Glomerular visceral epithelial cell (primary cell): Measurements from ENCODE around the gene ST3GAL5.
"Not testable (repeated sequence)": the region's sequence is repeated elsewhere in the genome, so short reads cannot be mapped to it uniquely, and the experiment has no call there.

ENCODE experiments used
- DNase-seq: peaks from one replicate; pipeline ENCODE4 v3.0.0-alpha.2; 2016; ENCODE audit errors: extremely low spot score

Gene ST3GAL5

DNA sequence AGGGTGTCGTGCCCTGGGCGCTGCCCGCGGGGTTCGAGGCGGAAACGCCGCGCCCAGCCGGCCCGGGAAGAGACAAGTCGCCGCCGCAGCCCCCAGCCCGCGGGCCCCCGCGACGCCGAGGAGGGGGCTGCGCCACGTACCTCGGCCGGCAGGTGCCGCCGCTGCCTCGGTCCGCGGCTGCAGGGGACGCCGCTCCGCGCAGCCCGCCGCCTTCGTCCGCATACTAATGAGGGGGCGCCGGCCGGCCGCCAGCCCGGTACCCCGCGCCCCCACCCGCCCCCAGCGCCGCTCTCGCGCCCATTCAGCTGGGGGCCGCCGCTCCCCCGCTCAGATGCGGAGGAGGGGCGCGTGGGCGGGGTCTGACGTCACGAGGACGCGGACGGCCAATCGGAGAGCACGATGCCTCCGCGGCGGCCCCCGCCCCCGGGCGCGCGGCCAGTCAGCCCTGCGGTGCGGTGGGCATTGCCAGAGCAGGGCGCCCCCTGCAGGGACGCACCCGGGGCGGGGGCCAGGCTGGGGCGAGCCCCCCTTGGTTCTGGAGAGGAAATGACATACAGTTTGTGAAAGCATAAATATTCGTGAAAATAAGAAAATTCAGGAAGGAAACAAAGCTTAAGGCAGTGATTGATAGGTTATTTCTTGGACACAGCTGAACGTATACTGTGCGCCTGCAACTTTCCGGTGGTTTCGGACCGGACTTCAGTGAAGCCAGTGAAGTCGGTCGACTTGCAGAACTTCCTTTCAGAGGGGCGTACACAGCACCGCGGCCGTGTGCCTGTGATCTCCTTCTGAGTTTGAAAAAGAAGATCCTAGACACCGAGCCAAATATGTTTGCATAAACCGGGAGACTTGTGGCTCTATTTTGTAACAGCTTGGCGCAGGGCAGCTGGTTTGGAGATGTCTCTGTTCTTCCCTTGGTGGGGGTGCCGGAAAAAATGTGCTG is at the start of gene ST3GAL5:
Gene ST3GAL5 (minus strand): TSS at position 307 of the 943 bp plus-strand sequence. CDS start 85 bp downstream, at position 222.
- peak; percentile 82 for DNase-seq

DNA sequence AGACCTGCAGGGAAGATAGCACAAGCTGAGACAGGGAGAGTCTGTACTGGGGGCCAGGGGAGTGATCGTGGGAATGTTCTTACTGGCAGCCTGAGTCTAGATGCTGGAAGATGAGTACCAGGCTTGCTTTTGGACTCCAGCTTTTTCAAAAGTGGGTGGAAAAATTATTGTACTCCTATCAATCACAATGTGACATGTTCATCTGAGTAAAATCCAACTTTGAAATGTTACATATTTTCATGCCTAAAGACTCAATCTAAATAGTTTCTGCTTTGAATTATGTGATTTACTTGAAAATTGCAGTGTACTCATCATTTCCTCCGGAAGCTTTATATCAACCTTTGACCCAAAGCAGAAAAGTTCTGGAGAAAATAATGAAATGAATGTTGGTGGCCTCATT is 49.7 kb upstream of the ST3GAL5 start:
- no peak for DNase-seq

DNA sequence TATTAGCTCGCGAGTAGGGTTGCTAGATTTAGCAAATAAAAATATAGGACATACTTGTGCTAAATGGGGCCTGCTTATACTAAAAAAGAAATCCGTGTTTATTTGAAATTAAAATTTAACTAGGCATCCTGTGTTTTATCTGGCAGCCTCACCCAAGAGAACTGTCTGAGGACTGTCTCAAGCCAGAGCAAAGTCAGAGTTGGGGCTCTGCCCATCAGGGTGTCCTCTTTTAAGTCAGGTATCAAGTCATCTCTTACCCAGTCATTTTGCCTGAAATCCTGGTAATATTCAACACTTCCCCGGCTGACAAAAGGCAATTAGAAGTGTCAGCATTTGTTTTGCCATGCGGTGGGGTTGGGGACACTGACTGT is 48.3 kb upstream of the ST3GAL5 start:
- no peak for DNase-seq

DNA sequence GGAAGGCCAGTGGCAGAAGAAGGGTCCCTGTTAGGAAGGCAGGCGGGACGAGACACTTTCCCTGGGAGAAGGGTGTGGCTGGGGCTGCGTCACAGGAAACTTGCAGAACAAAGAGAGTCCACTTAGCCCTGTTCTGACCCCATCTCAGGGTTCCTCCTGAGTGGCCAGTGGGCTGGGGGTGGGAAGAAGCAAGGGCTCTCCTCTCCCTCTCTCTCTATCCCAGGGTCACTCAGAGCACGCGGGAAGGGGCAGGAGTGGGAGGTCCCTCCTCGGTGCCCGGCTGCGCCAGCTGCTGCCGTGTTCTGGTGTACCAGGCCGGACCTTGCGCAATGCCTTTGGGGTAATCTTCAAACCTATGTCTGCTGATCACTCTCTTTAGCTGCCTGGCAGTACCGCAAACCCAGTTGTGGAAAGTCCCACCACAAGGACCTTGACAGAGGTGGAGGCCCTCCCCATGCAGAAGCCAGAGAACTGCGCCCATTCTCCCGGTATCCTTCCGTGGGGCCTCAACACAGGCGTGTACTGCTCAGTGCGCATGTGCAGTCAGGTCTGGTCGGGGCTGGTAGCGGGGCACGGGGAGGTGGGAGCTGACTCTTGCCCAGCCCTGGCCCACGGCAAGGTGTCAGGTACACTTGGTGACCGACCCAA is 47.8 kb upstream of the ST3GAL5 start:
- DNase-seq, result no peak

DNA sequence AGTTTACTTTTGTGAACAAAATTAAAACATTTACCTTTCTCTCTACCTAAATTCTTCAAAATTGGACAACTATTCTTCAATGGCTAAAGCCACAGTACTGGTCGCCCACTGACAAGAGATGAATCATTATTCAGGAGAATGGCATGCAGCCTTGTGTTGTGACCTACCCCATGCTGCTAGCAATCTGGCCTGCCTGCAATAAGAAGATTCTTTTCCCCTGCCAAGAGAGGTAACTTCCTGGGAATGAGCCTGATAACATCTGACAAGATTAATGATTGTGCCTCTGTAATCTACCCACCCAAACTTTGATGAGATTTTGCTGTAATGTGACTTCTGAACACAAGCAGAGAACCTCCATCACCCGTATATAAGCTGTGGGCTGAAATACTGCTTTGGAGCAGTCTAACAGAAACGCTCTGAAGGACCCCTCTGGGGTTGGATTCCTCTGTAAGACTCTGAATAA is 47.0 kb upstream of the ST3GAL5 start:
- DNase-seq, result peak; percentile 60

DNA sequence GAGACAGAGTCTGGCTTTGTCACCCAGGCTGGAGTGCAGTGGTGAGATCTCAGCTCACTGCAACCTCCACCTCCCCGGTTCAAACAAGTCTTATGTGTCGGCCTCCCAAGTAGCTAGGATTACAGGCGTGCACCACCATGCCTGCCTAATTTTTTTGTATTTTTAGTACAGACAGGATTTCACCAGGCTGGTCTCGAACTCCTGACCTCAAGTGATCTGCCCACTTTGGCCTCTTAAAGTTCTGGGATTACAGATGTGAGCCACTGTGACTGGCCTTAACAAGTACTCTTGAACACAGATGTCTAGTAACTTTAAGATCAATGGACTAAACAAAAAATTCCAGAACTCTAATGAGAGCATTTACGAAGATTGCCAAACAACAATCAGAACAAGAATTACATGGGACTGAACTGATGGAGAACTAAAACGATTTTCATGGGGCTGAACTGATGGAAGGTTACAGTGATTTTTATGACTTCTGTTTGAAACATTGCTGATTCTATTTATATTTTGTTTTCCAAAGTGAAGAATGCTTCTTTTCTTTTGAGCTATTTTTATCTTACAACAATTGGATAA is 46.5 kb upstream of the ST3GAL5 start:
- DNase-seq, result no peak

DNA sequence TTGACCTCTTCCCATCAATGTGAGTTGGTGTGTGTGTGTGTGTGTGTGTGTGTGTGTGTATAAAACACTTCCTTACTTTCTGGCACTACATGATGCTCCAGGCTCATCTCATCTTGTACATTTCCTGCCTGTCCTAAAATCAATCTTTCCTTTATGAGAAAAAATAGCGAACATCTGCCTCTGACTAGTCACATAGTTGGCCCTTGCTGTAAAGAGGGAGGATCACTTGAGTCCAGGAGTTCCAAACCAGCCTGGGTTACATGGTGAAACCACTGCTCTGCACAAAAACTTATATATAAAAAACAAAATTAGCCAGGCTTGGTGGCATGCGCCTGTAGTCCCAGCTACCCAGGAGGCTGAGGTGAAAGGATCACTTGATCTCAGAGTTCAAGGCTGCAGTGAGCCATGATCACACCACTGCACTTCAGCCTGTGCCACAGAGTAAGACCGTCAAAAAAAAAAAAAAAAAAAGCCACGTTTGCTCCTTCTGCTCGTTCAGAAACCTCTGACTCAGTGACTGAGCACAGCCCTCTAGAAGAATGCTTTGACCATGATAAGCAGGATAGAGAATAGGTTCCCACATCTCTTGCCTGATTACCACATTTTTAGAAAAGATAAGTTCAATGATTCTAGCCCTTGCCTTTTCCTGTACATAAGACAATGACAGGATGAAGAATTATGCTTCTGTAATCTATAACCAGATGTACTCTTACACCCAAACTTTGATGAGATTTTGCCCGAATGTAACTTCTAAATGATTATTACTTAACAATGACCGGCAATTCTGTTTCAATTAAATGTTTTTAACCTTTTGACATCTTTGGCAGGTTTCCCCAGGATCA is 45.2 kb upstream of the ST3GAL5 start:
- peak; percentile 58 for DNase-seq

DNA sequence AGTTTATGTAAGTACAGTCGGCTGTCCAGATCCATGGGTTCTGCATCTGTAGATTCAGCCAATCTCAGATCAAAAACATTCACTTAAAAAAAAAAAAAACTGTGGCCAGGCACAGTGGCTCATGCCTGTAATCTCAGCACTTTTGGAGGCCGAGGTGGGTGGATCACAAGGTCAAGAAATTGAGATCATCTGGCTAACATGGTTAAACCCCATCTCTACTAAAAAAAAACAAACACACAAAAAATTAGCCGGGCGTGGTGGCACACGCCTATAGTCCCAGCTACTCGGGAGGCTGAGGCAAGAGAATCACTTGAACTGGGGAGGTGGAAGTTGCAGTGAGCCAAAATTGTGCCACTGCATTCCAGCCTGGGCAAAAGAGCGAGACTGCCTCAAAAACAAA is 42.4 kb upstream of the ST3GAL5 start:
- DNase-seq, result not testable (repeated sequence)

DNA sequence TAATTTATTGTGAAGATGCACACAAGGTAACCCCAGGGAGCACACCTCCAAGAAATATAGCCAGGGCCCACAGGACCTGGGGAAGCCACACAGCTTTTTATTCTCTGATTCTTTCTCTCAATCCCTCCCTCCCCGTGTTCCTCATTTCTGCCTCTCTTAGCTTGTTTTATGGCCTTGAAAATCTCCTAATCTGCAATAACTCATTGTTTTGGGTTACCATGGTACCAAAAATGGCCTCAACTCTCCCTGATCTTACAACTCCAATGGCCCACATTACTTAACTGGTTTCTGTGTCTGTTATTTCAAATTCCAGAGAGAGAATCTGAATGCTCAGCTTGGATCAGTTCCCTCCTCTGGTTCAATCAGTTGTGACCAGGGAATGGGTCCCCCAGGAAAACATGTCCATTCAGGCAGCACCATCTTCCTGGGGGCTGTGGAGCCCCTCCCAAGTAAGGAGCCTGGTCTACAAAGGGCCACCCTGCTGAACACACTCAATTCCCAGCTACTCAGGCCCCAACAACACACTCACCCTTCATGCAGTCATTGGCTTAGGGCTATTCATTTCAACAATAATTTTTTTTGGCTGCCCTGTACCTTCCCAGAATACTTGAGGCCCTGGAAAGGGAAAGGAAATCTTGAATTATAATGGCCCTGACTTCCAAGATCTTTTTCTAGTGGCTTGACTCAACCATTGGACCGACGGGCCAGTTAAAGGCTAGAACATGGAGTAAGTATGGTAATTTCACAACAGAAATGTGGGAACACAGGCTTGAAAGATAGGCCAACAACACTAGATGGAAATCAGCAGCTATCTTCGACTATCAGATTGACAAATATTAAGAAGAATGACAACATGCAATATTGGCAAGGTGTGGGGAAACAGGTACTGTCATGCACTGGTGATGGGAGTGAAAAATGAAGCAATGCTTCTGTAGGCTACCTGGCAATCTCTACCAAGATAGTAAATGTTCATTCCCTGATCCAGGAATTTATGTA is 41.6 kb upstream of the ST3GAL5 start:
- no peak for DNase-seq

DNA sequence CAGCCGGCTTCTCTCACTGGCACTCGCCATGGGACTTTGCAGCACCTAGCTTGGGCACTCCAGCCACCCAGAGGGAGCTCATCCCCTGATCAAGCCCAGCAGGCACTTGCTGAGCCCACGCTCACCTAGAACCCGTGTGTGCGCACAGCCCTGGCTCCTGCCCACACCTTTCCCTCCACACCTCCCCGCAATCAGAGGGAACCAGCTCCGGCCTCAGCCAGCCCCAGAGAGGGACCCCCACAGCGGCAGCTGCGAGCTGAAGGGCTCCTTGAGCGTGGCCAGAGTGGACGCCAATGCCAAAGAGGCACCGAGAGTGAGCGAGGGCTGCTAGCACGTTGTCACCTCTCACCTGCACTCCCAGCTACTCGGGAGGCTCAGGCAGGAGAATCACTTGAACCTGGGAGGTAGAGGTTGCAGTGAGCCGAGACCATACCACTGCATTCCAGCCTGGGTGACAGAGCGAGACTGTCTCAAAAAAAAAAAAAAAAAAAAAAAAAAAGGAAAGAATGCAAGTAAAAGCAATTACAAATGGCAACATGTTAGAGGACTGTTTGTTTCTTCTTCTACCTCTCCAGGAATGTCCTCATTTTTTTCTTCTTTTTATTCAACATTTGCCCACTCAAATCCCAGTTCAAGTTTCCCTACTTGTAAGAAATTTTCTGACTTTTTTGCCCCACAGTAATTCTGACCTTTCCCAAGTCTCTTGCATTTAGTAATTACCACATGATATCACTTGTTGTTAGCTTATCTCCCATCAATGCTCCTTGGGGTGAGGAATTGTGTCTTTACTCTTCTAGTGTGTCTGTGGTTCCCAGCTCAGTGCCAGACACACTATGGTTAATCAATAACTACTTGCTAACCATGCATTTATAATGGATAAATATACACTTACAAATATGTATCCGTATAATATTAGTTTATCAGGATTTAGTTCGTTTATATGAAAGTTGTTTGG is 40.6 kb upstream of the ST3GAL5 start:
- DNase-seq, result peak; percentile 17

DNA sequence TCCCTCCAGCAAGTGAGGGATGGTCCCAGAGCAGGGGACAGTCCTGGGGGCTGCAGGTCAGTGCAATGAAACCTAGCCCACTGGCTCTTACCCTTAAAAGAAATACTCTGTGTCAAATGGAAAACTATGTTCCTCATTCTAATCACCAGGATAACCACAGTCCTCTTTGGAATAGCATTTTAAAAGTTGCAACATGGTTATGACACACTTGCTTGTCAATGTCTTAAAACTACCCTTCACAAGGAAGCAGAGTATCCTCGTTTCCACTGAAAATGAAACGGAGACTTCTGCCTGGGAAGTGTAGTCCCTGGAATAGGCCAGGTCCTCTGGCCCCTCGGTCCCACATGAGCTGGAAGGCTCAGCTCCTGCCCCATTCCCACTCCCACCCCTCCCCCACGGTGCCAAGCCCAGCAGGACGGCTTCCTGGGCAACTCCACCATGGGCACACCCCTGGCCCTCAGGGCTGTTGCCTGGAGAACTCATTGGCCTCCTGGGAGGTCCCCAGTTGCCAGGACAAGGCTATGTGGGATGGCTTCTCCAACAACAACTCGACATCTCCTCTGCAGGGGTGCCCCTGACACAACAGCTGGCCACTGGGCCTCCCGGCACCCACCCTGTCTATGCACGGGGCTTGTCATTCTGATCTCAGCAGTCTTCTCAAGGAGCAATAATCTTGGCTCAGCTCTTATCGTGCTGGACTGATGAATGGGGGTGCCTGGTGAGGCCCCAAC is 38.3 kb upstream of the ST3GAL5 start:
- no peak for DNase-seq

DNA sequence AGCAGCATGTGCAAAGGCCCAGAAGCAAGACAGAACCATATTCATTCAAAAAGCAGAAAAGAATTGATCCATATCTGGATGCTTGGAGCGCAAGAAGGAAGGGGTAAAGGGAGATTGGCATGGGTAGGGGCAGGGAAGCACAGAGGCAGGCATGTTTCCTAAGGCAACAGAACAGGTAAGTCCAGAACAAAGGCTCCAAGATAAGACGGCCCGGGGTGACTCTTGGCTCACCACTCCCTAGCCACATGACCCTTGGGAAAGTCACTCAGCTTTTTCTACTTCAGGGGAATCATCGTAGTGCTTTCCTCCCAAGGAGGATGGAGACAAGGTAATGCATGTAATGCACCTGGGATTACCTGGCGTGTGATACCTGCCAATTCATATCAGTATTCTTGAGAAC is 37.7 kb upstream of the ST3GAL5 start:
- DNase-seq, result no peak

DNA sequence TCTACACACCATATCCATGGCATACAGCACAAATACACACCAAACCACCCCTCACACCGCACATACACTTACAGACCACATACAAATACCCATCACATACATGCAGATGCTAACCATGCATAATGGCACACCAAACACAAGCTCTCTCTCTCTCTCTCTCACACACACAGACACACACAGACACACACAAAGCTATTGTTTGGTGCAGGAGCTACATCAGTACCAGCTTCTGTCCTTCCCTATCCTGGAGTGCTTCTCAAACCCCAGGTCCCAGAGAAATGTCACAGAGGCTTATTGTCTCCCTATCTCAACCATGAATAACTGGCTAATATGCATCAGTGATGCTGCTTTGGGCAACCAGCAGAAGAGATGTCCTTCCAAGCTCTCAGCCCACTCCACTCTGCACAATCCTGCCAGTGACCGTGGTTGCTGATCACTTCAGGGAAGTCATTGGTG is 36.5 kb upstream of the ST3GAL5 start:
- no peak for DNase-seq

DNA sequence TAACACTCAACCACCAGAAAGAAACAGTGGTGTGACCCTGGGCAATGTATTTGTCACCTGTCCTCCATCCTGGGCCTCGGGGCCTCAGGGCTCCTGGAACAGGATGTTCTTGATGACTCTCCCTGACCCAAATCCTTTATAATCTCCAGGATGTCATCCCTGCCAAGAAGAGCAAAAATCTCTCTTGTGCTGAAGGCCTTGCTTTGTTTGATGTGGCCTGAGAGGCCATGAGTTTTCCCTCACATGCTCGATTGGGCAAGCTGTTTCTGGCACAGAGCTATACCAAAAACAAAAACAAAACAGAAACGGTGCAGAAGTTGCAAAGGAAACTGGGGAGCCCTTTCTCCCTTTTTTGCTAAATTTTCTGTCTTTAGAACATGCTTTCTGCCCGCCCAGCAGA is 35.7 kb upstream of the ST3GAL5 start:
- DNase-seq, result no peak

DNA sequence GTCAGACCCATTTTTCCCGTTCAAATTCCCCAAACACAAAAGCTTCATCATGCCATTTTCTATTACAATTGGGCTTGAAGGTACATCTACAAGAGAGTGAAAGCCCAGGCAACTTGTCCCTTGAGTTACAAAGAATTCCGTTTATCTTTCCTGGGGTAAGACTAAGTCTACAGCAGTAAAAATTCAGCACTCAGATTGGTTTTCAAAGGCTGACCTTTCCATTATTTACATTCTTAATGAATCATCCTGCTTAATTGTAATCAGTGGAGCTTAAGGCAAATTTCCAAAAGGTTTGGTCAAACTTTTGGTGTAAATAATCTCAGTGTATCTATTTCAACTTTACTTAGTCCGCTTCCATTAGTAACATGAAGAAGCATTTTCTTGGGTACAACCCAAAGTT is 33.4 kb upstream of the ST3GAL5 start:
- DNase-seq, result no peak

DNA sequence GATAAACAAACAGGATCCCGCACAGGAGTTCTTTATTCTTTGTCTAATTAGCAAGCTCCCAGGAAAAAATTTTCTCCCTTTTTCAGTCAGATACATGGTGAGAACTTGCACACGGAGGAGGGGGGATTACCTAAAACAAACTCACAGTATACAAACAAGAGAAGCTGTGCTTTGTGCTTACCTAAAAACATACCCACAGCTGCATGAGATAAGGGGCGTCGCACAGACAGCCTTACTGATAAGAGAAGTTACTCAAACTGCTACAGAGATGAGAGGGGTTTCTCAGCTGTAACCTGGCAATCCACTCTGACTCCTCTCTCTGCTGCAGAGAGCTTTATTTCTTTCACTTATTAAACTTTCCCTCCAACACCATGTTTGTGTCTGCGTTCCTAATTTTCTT is 32.9 kb upstream of the ST3GAL5 start:
- no peak for DNase-seq

DNA sequence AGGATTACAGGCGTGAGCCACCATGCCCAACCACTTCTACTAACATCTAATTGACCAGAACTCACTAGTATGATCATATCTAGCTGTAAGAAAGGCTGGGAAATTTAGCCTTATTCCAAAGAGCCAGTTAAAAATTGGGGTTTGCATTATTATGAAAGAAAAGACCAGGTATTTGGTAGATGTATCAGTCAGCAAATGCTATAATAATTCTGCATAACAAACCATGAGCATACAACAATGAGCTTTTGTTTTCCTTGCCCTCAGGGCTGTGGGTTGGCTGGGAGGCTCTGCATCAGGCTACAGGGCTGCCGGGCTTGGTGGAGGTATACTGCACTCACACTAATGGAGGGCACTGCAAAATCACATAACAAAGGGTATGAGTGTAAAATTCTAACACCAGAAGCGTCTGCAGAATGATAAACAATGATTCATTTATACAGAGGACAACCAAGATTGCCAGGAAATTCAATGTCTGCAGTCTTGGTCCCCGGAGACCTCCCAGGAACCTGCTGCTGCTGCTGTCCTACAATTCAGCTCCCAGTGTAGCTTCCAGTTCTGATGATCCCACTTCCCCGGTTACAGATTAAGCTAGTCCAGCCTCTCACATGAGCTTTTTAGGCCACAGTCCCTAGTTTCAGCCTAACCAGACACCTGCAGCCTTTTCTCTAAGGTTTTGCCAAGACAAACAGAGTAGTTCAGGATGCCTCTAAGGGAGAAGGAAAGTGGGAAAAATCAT is 32.2 kb upstream of the ST3GAL5 start:
- DNase-seq, result peak; percentile 20
